Measurements from ENCODE around the gene KRT77. TPM values are rescaled to one million over a fixed set of nuclear protein-coding genes. Genes with fewer than 3 reads are reported as not detected.

KRT77 gene
- total RNA-seq, 1 donor from 2014 or later: 2.5 TPM

GRCh38 chr12:52676163-52676562 lies 27.2 kb downstream of the KRT77 start:
- H3K36me3 ChIP-seq: no peaks in the 10 kb centered on the region
- H3K27me3 ChIP-seq: no peaks in the 10 kb centered on the region
- peaks cover 4% of the 10 kb centered on the region for H3K4me1 ChIP-seq
- TF ChIP-seq CTCF (IDR thresholded peaks at IDR 0.05) (no peak), POLR2A (IDR thresholded peaks at IDR 0.05) (no peak), POLR2AphosphoS5 (IDR thresholded peaks at IDR 0.05; ENCODE audit: insufficient read depth in 1 of 2, low read depth in 1 of 2) (no peak)
- no peak overlapping the region for H3K4me3 ChIP-seq
- H3K9me3 ChIP-seq: no peaks in the 10 kb centered on the region
- no peak for DNase-seq (ENCODE audit: extremely low spot score in 2 of 2)
- H3K27ac ChIP-seq: no peak overlapping the region
- intact Hi-C loops (cut with DNase I): no loop called here

DNA sequence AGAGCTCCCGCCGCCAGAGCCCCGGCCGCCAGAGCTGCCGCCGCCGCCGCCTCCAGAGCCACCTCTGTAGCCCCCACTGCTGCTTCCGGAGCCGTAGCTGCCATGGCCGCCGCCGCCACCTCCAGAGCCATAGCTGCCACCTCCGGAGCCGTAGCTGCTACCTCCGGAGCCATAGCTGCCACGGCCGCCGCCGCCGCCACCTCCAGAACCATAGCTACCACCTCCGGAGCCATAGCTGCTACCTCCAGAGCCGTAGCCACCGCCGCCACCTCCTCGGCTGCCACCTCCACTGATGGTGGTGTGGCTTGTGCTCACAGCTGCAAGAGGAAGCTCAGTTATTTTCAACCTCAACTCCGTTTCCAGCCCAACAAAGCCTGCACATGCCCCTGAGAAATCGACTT lies 28.0 kb downstream of the KRT77 start:
- Histone ChIP-seq H3K9me3 (no peaks in the 10 kb centered on the region), H3K4me1 (peaks cover 4% of the 10 kb centered on the region), H3K36me3 (no peaks in the 10 kb centered on the region), H3K27me3 (no peaks in the 10 kb centered on the region), H3K27ac (no peak overlapping the region), H3K4me3 (no peak overlapping the region)
- no peak for DNase-seq (ENCODE audit: extremely low spot score in 2 of 2)
- no peak for TF ChIP-seq POLR2AphosphoS5 (IDR thresholded peaks at IDR 0.05; ENCODE audit: insufficient read depth in 1 of 2, low read depth in 1 of 2)
- no peak for TF ChIP-seq CTCF (IDR thresholded peaks at IDR 0.05)
- TF ChIP-seq POLR2A (IDR thresholded peaks at IDR 0.05): no peak
- intact Hi-C loops (cut with DNase I): no loop called here

- Histone ChIP-seq H3K4me3 (no peak overlapping the region), H3K9me3 (no peaks in the 10 kb centered on the region), H3K27me3 (no peaks in the 10 kb centered on the region), H3K4me1 (peaks cover 4% of the 10 kb centered on the region), H3K27ac (no peak overlapping the region), H3K36me3 (no peaks in the 10 kb centered on the region)
- intact Hi-C loops (cut with DNase I): no loop called here
- no peak for DNase-seq (ENCODE audit: extremely low spot score in 2 of 2)
- TF ChIP-seq CTCF (IDR thresholded peaks at IDR 0.05) (no peak), POLR2AphosphoS5 (IDR thresholded peaks at IDR 0.05; ENCODE audit: insufficient read depth in 1 of 2, low read depth in 1 of 2) (no peak), POLR2A (IDR thresholded peaks at IDR 0.05) (no peak)
Measured at GRCh38 chr12:52674433-52674775, 28.9 kb downstream of the KRT77 start.

DNA sequence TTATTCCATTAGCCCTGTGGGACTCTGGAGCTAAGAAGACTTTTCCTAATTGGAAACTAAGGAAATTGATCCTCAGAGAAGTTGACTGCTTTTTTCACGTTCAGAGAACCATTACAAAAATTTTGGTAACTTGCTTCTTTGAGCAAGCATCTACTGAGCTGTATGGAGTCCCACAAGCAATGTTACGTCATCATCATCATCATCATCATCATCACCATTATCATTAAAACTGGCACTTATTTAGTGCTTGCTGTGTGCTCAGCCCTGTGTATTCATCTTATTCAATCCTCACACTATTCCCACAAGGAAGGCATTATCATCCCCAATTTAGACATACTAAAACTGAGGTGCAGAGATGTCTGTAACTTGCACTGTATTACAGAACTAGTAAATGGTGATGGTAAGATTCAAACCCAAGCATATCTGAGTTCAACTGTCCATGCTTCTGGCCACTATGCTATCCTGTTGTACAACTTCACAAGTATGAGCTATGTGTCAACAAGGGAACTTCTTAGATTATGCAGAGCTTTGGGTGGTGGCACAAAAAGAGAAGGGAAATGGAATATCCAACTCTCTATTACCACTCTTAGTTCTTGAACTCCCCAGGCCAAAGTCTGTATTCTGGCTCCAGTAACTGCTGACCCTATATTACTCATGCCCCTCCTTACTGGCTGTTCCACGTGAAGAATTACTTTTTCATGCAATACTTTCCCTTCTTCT lies 29.5 kb downstream of the KRT77 start:
- Histone ChIP-seq H3K27me3 (no peaks in the 10 kb centered on the region), H3K27ac (no peak overlapping the region), H3K4me1 (peaks cover 4% of the 10 kb centered on the region), H3K4me3 (no peak overlapping the region), H3K9me3 (no peaks in the 10 kb centered on the region), H3K36me3 (no peaks in the 10 kb centered on the region)
- no peak for TF ChIP-seq POLR2A (IDR thresholded peaks at IDR 0.05)
- TF ChIP-seq POLR2AphosphoS5 (IDR thresholded peaks at IDR 0.05; ENCODE audit: insufficient read depth in 1 of 2, low read depth in 1 of 2): no peak
- no peak for TF ChIP-seq CTCF (IDR thresholded peaks at IDR 0.05)
- intact Hi-C loops (cut with DNase I): no loop called here
- DNase-seq (ENCODE audit: extremely low spot score in 2 of 2): no peak

- no peaks in the 10 kb centered on the region for H3K27me3 ChIP-seq
- DNase-seq (ENCODE audit: extremely low spot score in 2 of 2): no peak
- intact Hi-C loops (cut with DNase I): no loop called here
- no peaks in the 10 kb centered on the region for H3K9me3 ChIP-seq
- no peak overlapping the region for H3K27ac ChIP-seq
- H3K36me3 ChIP-seq: no peaks in the 10 kb centered on the region
- H3K4me1 ChIP-seq: peaks cover 4% of the 10 kb centered on the region
- TF ChIP-seq POLR2AphosphoS5 (IDR thresholded peaks at IDR 0.05; ENCODE audit: insufficient read depth in 1 of 2, low read depth in 1 of 2) (no peak), POLR2A (IDR thresholded peaks at IDR 0.05) (no peak), CTCF (IDR thresholded peaks at IDR 0.05) (no peak)
- H3K4me3 ChIP-seq: no peak overlapping the region
Measured at GRCh38 chr12:52673217-52673616, 30.1 kb downstream of the KRT77 start.

Data from vagina (tissue), 2 donors.